ENCODE results near the gene MED17. TPM values are rescaled to one million over a fixed set of nuclear protein-coding genes. Genes with fewer than 3 reads are reported as not detected.

Gene MED17
- total RNA-seq, 1 donor from 2014 or later = 23.7 TPM

DNA sequence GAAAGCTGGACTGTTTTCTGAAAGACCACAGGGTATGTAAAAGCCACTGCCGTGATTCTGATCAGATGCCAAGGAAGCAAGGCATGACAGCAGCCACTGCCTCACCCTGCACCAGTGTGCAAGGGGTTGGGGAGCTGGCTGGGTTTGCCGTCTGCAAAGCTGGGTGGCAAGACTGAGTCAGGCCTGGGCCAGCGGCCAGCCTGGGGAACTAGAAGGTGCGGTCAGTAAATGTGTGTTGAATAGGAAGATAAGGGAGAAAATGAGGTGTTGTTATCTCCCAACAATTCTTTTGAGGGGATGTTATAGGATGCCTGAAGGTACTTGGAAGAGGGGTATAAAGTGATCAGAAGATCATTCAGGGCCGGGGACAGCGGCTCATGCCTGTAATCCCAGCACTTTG is 58.4 kb downstream of the MED17 start:
- FAIRE-seq = peak; percentile 84
- H3K27me3 ChIP-seq (ENCODE audit: control insufficient read depth, insufficient read depth, low read length) = no peaks in the 10 kb centered on the region
- no peak overlapping the region for H3K4me3 ChIP-seq (ENCODE audit: low read depth, low read length)
- no peak for TF ChIP-seq CTCF (IDR thresholded peaks at IDR 0.05; ENCODE audit: insufficient read depth, low read length, severe bottlenecking)
- no peaks in the 10 kb centered on the region for H3K36me3 ChIP-seq (ENCODE audit: control insufficient read depth, insufficient read depth, low read length)
- DNase-seq (ENCODE audit: low read depth) = peak; percentile 90

GRCh38 chr11:93843906-93844305 is 59.8 kb downstream of the MED17 start:
- Histone ChIP-seq H3K27me3 (ENCODE audit: control insufficient read depth, insufficient read depth, low read length) (no peaks in the 10 kb centered on the region), H3K4me3 (ENCODE audit: low read depth, low read length) (no peak overlapping the region), H3K36me3 (ENCODE audit: control insufficient read depth, insufficient read depth, low read length) (no peaks in the 10 kb centered on the region)
- DNase-seq (ENCODE audit: low read depth) (peak; percentile 61), FAIRE-seq (no peak)
- no peak for TF ChIP-seq CTCF (IDR thresholded peaks at IDR 0.05; ENCODE audit: insufficient read depth, low read length, severe bottlenecking)

DNA sequence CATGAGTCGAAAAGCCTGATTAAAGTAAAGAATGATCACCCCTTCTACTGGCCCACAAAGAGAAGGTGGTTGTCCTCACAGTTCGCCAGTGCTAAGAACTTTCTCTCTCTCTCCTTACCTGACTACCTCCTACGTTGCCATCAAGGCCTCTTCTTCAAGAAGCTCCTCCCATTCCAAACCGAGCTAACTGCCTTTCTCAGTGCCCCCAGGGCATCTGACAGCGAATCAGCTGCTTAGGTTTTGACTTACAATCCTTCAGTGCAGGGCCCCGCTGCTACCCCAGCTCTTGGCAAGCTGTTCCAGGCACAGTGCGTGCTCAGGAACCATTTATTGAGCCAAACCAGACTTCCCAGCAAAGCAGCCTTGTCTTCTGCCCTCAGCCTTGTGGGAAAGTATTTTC is 60.5 kb downstream of the MED17 start:
- DNase-seq (ENCODE audit: low read depth) (peak; percentile 46), FAIRE-seq (no peak)
- no peaks in the 10 kb centered on the region for H3K27me3 ChIP-seq (ENCODE audit: control insufficient read depth, insufficient read depth, low read length)
- no peak for TF ChIP-seq CTCF (IDR thresholded peaks at IDR 0.05; ENCODE audit: insufficient read depth, low read length, severe bottlenecking)
- no peak overlapping the region for H3K4me3 ChIP-seq (ENCODE audit: low read depth, low read length)
- no peaks in the 10 kb centered on the region for H3K36me3 ChIP-seq (ENCODE audit: control insufficient read depth, insufficient read depth, low read length)

DNA sequence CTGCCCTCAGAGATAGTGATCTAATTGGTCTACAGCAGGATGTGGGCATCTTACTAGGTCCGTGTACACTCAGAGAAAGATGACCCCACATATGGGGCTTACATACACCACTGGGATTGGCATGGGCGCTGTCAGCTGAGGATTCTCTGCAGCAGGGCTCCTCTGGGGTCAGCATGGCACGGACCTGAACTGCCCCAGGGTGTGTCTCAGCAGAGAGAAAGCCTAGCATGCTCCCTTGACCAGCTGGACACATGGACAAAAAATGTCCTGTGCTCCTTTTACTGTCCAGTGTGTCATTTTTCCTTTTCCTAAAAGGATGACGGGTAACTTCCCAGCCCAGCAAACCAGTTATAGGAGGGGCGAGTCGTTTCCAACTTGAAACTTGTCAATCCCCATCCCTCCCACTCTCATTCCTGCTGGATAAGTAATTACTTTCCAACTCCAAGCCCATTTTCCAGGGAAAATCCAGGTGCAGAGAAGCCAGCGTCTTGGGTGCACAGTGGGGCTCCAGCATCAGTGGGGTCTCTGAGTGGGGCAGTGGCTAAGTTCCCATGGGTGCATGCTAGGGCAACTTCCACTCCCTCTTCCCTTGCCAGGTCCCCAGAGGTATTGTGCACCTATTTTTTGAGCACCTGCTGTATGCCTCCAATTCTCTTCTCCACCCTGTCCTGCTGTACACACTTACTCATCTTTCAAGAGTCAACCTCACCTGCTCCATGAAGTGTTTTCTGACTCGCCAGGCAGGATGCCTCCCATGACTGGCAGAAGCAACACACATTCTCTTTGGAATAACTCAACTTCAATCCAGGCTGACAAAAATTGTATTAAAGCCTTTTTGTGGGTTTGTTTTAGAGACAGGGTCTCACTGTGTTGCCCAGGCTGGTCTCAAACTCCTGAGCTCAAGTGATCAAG is 61.4 kb downstream of the MED17 start:
- Histone ChIP-seq H3K36me3 (ENCODE audit: control insufficient read depth, insufficient read depth, low read length) (no peaks in the 10 kb centered on the region), H3K4me3 (ENCODE audit: low read depth, low read length) (no peak overlapping the region), H3K27me3 (ENCODE audit: control insufficient read depth, insufficient read depth, low read length) (no peaks in the 10 kb centered on the region)
- TF ChIP-seq CTCF (IDR thresholded peaks at IDR 0.05; ENCODE audit: insufficient read depth, low read length, severe bottlenecking) = no peak
- DNase-seq (ENCODE audit: low read depth) (peak; percentile 68), FAIRE-seq (peak; percentile 36)

DNA sequence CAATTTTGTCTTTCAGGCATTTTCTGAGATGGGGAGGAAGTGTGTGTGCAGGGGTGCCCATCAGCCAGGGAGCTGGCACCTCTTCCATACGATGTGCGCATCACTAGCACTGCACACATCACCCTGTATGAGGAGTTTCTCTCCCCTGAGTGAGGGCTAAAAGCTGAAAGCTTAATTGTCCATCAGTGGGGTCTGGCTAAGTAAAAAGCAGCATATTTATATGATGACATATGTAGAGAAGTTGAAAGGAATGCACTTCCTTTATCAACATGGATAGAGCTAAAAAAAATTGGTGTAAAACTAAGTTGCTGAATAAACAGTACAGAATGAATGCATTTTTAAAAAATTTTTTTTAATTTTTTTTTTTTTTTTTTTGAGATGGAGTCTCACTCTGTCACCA is 62.3 kb downstream of the MED17 start:
- FAIRE-seq (no peak), DNase-seq (ENCODE audit: low read depth) (no peak)

More for the DNA sequence above, 62.3 kb downstream of the MED17 start:
- no peaks in the 10 kb centered on the region for H3K36me3 ChIP-seq (ENCODE audit: control insufficient read depth, insufficient read depth, low read length)
- H3K27me3 ChIP-seq (ENCODE audit: control insufficient read depth, insufficient read depth, low read length) = no peaks in the 10 kb centered on the region
- H3K4me3 ChIP-seq (ENCODE audit: low read depth, low read length) = no peak overlapping the region
- TF ChIP-seq CTCF (IDR thresholded peaks at IDR 0.05; ENCODE audit: insufficient read depth, low read length, severe bottlenecking) = no peak
